ENCODE measurements around the gene MEFV.
"Not testable (repeated sequence)": the region's sequence is repeated elsewhere in the genome, so short reads cannot be mapped to it uniquely, and the experiment has no call there.

Gene MEFV, protein sequence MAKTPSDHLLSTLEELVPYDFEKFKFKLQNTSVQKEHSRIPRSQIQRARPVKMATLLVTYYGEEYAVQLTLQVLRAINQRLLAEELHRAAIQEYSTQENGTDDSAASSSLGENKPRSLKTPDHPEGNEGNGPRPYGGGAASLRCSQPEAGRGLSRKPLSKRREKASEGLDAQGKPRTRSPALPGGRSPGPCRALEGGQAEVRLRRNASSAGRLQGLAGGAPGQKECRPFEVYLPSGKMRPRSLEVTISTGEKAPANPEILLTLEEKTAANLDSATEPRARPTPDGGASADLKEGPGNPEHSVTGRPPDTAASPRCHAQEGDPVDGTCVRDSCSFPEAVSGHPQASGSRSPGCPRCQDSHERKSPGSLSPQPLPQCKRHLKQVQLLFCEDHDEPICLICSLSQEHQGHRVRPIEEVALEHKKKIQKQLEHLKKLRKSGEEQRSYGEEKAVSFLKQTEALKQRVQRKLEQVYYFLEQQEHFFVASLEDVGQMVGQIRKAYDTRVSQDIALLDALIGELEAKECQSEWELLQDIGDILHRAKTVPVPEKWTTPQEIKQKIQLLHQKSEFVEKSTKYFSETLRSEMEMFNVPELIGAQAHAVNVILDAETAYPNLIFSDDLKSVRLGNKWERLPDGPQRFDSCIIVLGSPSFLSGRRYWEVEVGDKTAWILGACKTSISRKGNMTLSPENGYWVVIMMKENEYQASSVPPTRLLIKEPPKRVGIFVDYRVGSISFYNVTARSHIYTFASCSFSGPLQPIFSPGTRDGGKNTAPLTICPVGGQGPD

DNA sequence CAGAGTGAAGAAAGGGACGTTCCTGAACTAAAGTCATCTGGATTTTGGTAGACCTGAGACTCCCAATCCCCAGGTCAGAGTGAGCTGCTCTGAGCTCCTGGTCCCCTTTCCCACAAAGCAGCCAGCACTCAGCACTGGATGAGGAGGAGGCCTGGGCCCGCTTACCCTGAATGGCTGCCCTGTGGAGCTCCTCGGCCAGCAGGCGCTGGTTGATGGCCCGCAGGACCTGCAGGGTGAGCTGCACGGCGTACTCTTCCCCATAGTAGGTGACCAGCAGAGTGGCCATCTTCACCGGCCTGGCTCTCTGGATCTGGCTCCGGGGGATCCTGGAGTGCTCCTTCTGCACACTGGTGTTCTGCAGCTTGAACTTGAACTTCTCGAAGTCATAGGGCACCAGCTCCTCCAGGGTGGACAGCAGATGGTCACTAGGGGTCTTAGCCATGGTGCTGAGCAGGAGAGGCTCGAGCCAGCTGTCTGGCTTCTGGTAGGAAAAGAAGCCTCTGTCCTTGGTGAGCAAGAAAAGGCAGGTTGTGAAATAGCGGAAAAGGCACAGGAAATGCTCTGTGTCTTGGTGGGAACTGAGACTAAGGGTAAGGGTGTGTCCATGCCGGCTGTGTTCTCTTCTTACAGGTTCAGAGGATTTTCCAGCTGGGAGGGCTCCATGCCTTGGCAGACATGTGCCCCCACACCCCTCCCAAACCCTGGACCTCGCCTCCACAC, at the start of gene MEFV:
MEFV (minus strand) TSS at position 488 of the 720 bp plus-strand sequence; CDS start at position 442, 46 bp downstream.
- DNase-seq = no peak

DNA sequence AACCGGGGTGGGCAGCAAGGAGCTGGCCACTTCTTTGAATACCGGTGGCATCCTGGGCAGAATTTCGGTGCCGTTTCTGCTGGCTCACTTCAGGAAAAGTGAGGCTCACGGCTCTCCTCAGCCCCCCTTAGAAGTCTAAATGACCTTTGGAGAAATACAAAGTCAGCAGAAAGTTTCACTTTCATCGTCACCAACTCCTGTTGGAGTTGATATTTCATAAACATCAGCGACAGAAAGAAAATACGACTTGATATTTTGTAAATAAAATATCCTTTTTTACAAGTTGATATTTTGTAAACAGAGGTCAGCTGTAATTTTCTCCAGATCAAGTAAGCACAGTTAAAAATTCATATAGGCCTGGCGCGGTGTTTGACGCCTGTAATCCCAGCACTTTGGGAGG, 49.6 kb upstream of the MEFV start:
- no peak for DNase-seq

DNA sequence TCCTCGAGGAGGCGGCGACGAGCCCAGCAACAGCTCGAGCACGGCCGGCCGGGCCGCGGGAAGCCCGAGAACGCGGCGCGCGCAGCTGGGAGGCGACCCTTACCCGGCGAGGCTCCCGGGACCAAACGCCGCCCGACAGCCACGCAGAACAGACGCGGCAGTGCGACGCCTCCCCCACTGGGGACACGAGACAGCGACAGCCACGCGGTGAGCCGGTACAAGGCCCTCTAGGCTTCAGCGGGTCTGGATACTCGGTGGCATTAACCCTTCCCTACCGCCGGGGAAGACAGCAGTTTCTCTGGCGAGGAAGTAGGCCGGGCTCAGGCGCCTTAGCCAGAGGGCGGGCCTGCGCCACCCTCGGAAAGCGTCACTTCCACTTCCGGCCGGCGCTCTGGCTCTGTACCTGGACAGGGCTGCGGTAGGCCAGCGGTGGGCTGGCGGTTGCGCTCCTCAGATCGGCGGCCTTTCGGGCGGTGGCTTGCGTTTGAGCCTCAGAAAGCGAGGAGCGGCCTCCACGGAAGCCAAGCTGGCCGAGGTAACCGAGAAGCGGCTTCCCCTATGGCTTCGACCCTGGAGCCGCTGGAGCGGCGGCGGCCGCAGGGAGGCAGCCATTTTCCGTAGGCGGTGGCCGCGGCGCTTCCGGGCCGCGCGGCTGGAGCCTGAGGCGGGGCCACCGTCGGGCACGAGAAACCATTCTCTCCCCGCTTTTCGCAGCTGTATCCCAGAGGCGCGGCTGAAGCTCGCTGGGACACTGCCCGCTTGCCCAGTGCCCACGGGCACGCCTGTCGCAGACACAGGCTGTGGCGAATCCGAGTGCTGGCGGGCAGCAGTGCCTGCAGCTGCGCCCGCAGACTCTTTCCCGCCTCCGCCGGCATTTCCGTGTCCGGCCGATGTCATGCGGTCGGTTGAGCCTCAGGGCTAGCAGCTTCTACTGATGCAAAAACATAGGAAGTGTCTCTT, 49.0 kb upstream of the MEFV start, which contains the start of the genes TIGD7 and ZNF75A:
TIGD7 (minus strand) TSS at position 322 of the 960 bp plus-strand sequence. CDS start 4,816 bp downstream, outside the sequence.
ZNF75A (plus strand) TSS at position 389 of the 960 bp plus-strand sequence. CDS start 2,932 bp downstream, outside the sequence.
- peak; percentile 85 for DNase-seq

DNA sequence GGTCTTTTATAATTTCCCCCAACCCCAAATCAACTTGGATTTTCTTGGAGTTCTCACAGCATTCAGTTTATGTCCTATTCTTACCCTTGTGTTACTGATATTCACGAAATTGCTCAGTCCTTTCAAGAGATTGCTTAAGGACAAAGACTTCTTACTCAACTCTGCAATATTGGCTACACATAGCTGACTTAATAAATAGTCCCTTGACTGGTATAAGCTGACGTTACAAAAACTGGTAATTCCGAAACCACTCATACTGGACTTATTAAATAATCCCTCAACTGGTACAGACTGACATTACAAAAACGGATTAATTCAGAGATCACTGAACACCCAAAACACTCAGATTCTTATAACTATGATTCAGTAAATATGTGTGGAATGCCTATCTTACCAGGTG, 47.9 kb upstream of the MEFV start:
- no peak for DNase-seq

DNA sequence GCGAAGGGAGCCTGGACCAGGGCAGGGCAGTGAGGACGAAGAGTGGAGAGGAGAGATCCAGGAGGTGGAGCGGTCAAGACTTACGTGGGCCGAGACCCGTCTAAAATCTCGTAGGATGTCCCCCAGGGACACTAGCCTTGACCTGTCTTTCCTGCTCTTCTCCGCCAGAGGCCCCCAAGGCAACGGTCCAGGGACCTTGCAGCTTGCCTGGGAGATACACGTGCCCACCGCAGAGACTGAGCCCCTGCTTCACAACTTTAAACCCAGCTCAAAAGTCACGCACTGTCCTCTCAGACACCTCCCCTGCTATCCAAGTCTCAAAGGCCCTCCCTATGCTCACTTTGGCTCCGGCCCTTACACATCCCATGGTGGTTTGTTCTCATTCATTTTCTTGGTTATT, 39.4 kb upstream of the MEFV start:
- DNase-seq = no peak

DNA sequence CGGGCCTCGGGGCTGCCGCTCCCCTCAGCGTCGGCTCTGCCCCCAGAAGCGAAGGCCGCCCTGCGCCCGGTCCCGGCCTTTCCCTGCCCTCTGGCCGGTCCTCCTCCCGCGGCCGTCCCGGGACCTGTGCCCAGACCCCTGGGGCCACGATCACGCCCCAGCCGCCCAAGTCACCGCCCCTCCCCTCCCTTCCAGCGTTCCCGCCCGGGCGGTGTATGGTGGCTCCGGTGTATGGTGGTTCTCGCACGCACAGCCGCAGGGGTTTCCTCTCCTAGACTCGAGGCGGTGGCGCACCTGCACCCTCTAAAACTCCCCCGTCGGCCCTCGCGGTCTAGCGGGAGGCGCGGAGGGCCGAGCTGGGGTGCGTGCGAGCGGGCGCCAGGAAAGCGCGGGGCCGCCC, 38.8 kb upstream of the MEFV start:
- DNase-seq = no peak

DNA sequence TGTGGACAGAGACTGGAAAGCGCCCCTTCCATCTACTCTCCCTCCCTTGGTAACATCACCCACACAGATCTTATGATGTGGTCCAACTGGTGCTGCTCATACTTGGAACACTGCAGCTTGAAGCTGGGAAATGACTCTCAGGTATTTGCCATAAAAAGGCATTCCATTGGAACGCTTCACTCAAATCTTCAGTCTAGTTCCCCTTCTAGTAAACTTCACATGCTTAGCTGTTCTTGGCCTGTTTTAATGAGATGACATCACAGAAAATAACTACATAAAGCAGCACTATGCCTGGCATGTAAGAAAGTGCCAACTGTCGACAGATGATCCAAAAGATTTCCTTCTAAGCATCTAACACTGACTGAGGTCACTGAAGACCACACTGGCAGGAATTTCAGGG, 36.2 kb upstream of the MEFV start:
- DNase-seq = no peak

DNA sequence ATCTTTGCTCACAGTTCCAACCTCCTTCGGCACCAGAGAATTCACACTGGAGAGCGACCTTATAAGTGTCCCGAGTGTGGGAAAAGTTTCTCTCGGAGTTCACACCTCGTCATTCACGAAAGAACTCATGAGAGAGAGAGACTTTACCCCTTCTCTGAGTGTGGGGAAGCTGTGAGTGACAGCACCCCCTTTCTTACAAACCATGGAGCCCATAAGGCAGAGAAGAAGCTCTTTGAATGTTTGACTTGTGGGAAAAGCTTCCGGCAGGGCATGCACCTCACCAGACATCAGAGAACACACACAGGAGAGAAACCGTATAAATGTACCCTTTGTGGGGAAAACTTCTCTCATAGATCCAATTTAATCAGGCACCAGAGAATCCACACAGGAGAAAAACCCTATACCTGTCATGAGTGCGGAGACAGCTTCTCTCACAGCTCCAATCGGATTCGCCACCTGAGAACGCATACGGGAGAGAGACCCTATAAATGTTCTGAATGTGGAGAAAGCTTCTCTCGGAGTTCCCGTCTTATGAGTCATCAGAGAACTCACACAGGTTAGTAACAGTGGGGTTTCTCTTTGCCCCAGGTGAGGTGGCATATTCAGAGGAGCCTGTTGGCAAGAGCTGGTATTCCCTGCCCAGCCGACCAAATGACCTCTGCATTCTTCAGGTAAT, 33.7 kb upstream of the MEFV start:
- no peak for DNase-seq

DNA sequence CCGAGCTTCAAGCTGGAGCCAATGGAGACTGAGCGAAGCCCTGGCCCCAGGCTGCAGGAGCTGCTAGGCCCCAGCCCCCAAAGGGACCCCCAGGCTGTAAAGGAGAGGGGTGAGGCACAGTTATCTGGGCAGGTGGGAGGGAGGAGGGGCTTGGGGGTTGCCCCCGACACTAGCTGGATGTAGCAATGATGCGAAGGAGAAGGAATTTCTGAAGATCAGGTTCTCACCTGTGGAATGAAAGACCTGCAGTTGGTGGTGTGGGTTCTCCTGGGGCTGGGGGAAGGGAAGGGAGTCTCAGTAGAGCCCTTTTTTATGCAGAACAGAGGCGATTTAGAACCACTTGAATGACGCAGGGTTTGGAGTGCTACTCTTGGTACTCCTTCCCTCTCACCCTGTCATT, 28.7 kb upstream of the MEFV start:
- no peak for DNase-seq

DNA sequence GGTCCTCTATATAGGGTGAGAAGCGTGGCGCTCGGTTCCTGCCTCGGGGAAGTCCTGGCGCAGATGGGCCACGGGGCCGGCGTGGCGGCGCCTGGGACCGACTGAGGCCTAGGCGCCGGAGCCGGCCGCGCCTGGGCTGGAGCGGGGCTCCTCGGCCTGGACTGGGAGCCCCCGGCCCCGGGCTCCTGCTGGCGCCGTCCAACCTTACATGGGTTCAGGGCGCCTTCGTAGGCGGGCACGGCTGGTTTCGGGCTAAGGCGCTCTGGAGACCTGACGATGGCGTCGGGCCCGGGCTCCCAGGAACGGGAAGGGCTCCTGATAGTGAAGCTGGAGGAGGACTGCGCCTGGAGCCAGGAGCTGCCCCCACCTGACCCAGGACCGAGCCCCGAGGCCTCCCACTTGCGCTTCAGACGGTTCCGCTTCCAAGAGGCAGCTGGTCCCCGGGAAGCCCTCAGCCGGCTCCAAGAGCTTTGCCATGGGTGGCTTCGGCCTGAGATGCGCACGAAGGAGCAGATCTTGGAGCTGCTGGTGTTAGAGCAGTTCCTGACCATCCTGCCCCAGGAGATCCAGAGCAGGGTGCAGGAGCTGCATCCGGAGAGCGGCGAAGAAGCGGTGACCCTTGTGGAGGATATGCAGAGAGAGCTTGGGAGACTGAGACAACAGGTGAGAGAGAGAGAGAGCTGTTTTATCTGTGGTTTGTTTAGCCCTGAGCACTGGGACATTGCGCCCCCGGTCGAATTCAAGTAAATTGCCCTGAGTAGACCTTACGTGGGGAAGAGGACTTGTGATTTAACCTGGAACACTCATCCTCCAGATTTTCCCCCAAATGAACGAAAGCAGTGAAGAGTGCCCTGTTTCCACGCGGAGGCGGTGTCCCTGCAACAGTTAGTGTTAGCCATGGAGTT, 27.4 kb upstream of the MEFV start:
- no peak for DNase-seq

DNA sequence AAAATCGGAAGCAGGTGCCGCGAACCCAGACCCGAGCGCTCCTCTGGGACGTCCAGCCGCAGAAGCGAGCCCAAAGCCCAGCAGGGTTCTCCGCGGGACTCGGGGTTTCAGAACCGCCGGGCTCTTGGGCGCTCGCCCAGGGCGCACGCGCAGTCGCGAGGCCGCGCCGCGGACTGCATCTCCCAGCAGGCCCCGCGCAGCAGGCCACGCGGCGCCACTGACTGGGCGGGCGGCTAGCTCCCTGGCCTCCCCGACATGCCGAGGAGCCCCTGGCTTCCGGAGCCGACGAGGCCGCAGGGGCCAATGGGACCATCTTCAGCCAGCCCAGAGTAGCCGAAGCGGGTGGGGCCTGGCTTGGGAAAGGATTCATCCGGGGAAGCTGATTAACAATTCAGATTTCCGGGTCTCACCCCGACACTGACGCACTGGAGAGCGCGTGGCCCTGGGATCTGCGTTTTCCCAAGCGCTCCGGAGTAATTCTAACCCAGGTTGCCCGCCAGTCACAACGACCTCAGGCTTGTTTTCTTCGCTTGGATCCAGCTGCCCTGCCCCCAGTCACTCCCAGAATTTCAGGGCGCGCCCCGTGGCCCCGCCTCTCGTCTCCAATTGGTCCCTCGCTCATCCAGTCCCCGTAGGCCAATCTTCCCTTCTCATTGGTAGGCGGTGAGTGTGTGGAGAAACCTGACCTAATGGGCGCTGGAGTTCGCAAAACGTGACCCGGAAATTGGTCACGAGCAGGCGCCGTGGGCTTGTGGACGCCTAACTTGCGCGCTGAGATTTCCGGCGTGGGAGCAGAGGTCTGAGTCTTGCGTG, 26.5 kb upstream of the MEFV start, which contains the start of gene ZNF263:
ZNF263 (plus strand) TSS at position 762 of the 813 bp plus-strand sequence. CDS start 328 bp downstream, outside the sequence.
- DNase-seq = peak; percentile 91

DNA sequence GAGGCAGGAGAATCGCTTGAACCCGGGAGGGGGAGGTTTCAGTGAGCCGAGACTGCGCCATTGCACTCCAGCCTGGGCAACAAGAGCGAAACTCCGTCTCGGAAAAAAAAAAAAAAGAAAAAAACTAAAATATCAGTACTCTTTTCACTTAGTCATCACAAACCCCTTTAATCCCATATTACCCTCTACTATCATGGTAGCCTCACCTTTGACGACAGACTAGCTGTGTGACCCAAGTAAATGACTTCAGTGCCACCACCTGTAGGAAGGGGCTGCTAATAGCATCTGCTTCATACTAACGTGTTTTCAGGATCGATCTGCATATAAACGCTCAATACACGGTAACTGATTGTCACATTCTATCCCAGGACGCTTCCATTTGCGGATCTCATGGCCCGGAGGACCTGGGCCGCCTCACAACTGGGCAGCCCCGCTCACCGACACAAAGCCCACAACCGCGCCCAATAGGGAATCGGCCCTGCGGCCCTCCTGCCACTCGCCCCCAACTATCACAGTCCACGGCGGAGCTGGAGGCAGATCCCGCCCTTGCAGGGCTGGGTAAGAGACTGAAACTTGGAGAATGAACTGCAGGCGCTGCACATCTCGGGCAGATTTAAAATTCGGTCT, 25.8 kb upstream of the MEFV start:
- DNase-seq = no peak

DNA sequence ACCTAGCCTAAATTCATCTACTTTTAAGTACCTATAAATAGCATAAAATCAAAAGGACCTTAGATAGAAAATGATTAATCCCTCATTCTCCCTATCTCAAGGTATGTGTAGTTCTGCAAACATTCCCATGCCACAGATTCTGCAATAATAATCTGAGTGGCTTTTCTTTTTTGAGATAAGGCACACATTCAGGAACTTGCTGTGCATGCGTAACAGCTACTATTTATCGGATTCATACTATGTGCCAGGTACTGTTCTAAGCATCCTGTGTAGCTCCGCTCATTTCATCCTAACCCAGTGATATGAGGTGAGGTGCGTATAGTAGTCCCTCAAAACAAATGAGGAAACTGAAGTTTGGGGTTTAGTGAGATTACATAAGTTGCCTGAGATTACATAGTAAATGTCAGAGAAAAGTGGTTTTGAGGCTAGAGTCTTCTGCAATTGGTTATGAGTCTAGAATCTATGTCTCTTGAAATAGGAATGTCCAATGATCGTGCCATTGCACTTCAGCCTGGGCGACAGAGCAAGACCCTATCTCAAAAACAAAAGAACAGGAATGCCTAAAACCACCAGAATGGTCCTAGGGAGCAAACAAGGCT, 24.9 kb upstream of the MEFV start:
- no peak for DNase-seq

DNA sequence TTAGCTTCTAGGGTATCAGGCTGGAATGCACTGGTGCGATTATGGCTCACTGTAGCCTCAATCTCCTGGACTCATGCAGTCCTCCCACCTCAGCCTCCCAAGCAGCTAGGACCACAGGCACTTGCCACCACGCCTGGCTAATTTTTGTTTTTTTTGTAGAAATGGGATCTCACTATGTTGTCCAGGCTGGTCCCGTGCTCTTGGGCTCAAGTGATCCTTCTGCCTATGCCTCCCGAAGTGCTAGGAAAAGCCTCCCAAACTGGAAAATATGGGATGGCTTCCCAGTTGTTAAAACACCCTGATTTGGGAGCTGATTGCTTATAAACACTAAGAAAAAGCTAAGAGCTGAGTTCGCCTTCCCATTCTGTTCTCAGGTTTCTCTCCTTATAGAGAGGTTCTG, 20.2 kb upstream of the MEFV start:
- no peak for DNase-seq

DNA sequence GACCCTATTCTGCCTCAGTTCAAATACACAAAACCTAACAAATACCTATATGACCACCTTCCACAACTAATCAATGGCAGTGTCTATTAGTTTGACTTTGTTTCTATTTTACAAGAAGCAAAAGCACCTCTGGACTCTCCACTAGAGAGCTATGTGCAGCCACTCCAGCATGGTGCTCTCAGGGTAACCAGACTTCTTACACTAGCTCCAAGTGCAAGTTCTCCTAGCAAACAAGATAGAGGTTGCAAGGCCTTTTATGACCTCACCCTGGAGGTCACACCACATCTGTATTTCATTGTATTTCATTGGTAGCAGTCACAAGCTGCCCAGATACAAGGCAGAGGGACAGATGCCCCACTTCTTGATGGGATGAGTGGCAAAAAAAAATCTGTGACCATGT, 18.5 kb upstream of the MEFV start:
- no peak for DNase-seq

DNA sequence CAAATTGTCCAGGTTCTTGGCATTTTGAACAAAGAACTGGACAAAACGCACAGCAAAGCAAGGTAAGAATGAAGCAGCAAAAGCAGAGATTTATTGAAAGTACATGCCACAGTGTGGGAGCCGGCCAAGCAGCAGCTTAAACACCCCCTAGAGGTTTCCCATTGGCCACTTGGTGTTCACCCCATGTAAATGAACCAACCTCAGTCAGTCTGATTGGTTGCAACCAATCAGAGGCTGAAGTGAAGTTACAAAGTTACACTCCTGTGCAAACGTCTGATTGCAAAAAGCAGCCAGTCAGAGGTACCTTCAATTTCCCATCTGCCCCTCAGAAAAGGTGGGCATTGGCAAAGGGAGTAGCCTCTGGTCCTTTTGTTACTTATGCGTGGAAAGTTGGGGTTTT, 18.1 kb upstream of the MEFV start:
- no peak for DNase-seq

DNA sequence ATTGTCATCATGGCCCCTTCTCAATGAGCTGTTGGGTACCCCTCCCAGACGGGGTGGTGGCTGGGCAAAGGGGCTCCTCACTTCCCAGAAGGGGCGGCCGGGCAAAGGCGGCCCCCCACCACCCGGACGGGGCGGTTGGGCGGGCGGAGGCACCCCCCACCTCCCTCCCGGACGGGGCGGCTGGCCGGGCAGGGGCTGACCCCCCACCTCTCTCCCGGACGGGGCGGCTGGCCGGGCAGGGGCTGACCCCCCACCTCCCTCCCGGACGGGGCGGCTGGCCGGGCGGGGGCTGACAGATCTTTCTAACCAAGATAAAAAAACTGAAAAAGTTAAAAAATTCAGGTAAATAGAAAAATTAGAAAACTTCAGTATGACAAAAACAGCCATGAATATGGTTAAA, 14.8 kb upstream of the MEFV start:
- DNase-seq = not testable (repeated sequence)

DNA sequence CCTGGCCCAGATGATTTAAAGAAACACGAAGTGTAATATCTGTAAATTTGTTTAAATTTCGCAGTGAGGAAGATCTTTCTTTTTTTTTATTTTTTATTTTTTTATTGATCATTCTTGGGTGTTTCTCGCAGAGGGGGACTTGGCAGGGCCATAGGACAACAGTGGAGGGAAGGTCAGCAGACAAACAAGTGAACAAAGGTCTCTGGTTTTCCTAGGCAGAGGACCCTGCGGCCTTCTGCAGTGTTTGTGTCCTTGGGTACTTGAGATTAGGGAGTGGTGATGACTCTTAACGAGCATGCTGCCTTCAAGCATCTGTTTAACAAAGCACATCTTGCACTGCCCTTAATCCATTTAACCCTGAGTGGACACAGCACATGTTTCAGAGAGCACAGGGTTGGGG, 14.3 kb upstream of the MEFV start:
- not testable (repeated sequence) for DNase-seq

All from activated CD4-positive, CD25-positive, alpha-beta regulatory T cell treated with anti-CD3 and anti-CD28 coated beads, Interleukin-2, amount 50 U/mL, for 72 hours (primary cell).